Neural cell (in vitro differentiated cells): Measurements from ENCODE around the gene BRIX1.

Experiments
- EP300 ChIP-seq: fragments of 450-650 bp; conservative IDR thresholded peaks from 2 replicates; pipeline ENCODE4 v1.6.1; 2014; ENCODE audit warnings: antibody characterized with exemption, mild to moderate bottlenecking, moderate library complexity; ENCODE audit not compliant: poor library complexity, severe bottlenecking
- EZH2 ChIP-seq: fragments of 200-600, 300-800 bp; shearing (Covaris generic), sonication (generic); IDR thresholded peaks from 2 replicates; pipeline ENCODE4 v1.6.1; 2014; ENCODE audit warnings: antibody characterized with exemption, low read length, borderline replicate concordance, mild to moderate bottlenecking; ENCODE audit not compliant: insufficient read depth, poor library complexity, severe bottlenecking
- MXI1 ChIP-seq: fragments of 450-650 bp; conservative IDR thresholded peaks from 2 replicates; pipeline ENCODE4 v1.6.1; 2014; ENCODE audit warnings: antibody characterized with exemption, mild to moderate bottlenecking; ENCODE audit not compliant: poor library complexity, severe bottlenecking
- POLR2AphosphoS5 ChIP-seq: IDR thresholded peaks from 2 replicates; pipeline ENCODE4 v1.6.1; 2012
- RAD21 ChIP-seq: fragments of 450-650 bp; conservative IDR thresholded peaks from 2 replicates; pipeline ENCODE4 v1.6.1; 2014; ENCODE audit warnings: antibody characterized with exemption, mild to moderate bottlenecking, moderate library complexity
- TAF1 ChIP-seq: IDR thresholded peaks from 2 replicates; pipeline ENCODE4 v1.6.1; 2012; ENCODE audit warnings: low read depth
- TF ChIP-seq, protein P1 (sequence below): fragments of 450-650 bp; IDR thresholded peaks from 2 replicates; pipeline ENCODE4 v1.5.1; 2014; ENCODE audit warnings: antibody characterized with exemption, mild to moderate bottlenecking, moderate library complexity; ENCODE audit not compliant: poor library complexity, severe bottlenecking
- TF ChIP-seq, protein P2 (sequence below): IDR thresholded peaks from 2 replicates; pipeline ENCODE4 v1.6.1; 2012; ENCODE audit warnings: borderline replicate concordance

DNA sequence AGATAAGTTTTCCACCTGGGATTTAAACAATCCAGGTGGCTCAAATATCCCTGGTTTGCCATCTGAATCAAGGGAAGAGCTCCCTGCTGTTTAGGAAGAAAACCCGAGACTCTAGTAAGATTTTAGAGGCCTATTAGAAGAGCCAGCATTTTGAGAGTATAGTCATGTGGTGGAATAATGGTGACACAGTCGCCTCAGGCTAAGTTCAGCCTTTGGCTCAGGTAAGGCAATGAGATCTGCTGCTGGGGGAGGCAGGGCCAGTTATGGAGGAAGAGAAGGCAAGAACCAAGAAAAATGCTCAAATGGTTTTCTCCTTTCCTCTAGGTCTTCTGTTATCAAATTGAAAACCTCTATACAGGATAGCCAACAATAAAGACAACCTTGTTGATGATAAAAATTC is 16.4 kb upstream of the BRIX1 start:
- TF ChIP-seq, protein P1, sequence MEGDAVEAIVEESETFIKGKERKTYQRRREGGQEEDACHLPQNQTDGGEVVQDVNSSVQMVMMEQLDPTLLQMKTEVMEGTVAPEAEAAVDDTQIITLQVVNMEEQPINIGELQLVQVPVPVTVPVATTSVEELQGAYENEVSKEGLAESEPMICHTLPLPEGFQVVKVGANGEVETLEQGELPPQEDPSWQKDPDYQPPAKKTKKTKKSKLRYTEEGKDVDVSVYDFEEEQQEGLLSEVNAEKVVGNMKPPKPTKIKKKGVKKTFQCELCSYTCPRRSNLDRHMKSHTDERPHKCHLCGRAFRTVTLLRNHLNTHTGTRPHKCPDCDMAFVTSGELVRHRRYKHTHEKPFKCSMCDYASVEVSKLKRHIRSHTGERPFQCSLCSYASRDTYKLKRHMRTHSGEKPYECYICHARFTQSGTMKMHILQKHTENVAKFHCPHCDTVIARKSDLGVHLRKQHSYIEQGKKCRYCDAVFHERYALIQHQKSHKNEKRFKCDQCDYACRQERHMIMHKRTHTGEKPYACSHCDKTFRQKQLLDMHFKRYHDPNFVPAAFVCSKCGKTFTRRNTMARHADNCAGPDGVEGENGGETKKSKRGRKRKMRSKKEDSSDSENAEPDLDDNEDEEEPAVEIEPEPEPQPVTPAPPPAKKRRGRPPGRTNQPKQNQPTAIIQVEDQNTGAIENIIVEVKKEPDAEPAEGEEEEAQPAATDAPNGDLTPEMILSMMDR, result no peak
- no peak for TF ChIP-seq EP300
- TF ChIP-seq TAF1, result no peak
- TF ChIP-seq EZH2, result no peak
- TF ChIP-seq POLR2AphosphoS5, result no peak
- no peak for TF ChIP-seq MXI1
- TF ChIP-seq, protein P2, sequence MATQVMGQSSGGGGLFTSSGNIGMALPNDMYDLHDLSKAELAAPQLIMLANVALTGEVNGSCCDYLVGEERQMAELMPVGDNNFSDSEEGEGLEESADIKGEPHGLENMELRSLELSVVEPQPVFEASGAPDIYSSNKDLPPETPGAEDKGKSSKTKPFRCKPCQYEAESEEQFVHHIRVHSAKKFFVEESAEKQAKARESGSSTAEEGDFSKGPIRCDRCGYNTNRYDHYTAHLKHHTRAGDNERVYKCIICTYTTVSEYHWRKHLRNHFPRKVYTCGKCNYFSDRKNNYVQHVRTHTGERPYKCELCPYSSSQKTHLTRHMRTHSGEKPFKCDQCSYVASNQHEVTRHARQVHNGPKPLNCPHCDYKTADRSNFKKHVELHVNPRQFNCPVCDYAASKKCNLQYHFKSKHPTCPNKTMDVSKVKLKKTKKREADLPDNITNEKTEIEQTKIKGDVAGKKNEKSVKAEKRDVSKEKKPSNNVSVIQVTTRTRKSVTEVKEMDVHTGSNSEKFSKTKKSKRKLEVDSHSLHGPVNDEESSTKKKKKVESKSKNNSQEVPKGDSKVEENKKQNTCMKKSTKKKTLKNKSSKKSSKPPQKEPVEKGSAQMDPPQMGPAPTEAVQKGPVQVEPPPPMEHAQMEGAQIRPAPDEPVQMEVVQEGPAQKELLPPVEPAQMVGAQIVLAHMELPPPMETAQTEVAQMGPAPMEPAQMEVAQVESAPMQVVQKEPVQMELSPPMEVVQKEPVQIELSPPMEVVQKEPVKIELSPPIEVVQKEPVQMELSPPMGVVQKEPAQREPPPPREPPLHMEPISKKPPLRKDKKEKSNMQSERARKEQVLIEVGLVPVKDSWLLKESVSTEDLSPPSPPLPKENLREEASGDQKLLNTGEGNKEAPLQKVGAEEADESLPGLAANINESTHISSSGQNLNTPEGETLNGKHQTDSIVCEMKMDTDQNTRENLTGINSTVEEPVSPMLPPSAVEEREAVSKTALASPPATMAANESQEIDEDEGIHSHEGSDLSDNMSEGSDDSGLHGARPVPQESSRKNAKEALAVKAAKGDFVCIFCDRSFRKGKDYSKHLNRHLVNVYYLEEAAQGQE, result no peak
- TF ChIP-seq RAD21, result no peak
